Spleen (tissue), 11 donors: ENCODE data around the gene CHD6. TPM values are rescaled to one million over a fixed set of nuclear protein-coding genes. Genes with fewer than 3 reads are reported as not detected.

Experiments
- DNase-seq: peaks from one replicate; pipeline ENCODE4 v3.0.0-alpha.2; 2020
- H3K27ac ChIP-seq, 8 donors: fragments of 200-600 bp; sonication (generic) in 7 of 8; 1 replicate in 4 of 8; 2 replicates in 4 of 8; pipeline versions ENCODE4 v1.5.0 to v1.8.0; 2016 to 2021; ENCODE audit warnings: inconsistent platforms in 4 of 8, mild to moderate bottlenecking in 4 of 8, moderate library complexity in 1 of 8
- H3K27me3 ChIP-seq, 7 donors: fragments of 200-600 bp; sonication (generic) in 6 of 7; replicated peaks in 1 of 7; 1 replicate in 4 of 7; 2 replicates in 3 of 7; pipeline versions ENCODE4 v1.5.0 to v1.8.0; 2016 to 2021; ENCODE audit warnings: inconsistent platforms in 3 of 7, mild to moderate bottlenecking in 1 of 7
- H3K36me3 ChIP-seq, 6 donors: fragments of 200-600 bp; sonication (generic) in 5 of 6; 1 replicate in 4 of 6; 2 replicates in 2 of 6; pipeline versions ENCODE4 v1.5.0 to v1.8.0; 2016 to 2021; ENCODE audit warnings: inconsistent platforms in 2 of 6
- H3K4me1 ChIP-seq, 6 donors: fragments of 200-600 bp; sonication (generic) in 5 of 6; 1 replicate in 3 of 6; 2 replicates in 3 of 6; pipeline versions ENCODE4 v1.5.0 to v1.8.0; 2016 to 2021; ENCODE audit warnings: inconsistent platforms in 3 of 6
- H3K4me3 ChIP-seq, 8 donors: fragments of 200-600 bp; sonication (generic) in 7 of 8; 1 replicate in 4 of 8; 2 replicates in 4 of 8; pipeline versions ENCODE4 v1.5.0 to v1.8.0; 2016 to 2021; ENCODE audit warnings: inconsistent platforms in 4 of 8, mild to moderate bottlenecking in 4 of 8, moderate library complexity in 2 of 8
- H3K9me3 ChIP-seq, 8 donors: fragments of 200-600 bp; sonication (generic) in 7 of 8; 1 replicate in 4 of 8; 2 replicates in 4 of 8; pipeline versions ENCODE4 v1.5.0 to v1.8.0; 2016 to 2021; ENCODE audit warnings: inconsistent platforms in 4 of 8
- POLR2A ChIP-seq, 3 donors: fragments of 450-650 bp; IDR thresholded peaks; one replicate each; pipeline ENCODE4 v1.5.1; 2017; ENCODE audit warnings: antibody characterized with exemption in 3 of 3, mild to moderate bottlenecking in 1 of 3
- POLR2AphosphoS5 ChIP-seq, 3 donors: sonication (generic); formaldehyde crosslinking; IDR thresholded peaks; one replicate each; pipeline ENCODE4 v1.5.1; 2017; ENCODE audit warnings: antibody characterized with exemption in 3 of 3
- WGBS, 5 donors: extraction: QIAGEN DNeasy Blood & Tissue Kit in 3 of 5; methylation state at CpG; one replicate each; pipeline versions ENCODE4 v1.1.5 to v1.1.7; 2013 to 2018; 5-methylcytosine and 5-hydroxymethylcytosine counted together
- intact Hi-C: fragments of 100-400 bp; cut with DNase I; formaldehyde crosslinking; loops from one replicate; pipeline ENCODE4 v1.15.0; 2023; ENCODE audit warnings: low total_unique reads
- polyA plus RNA-seq, 3 donors: library from polyadenylated mRNA; stranded (reverse); fragments of 200-250 nt; gene quantifications; one replicate each; pipeline ENCODE4 v1.2.1, GENCODE V29; 2013
- total RNA-seq, 7 donors: library from RNA; depleted of rRNA in 3 of 7; stranded (reverse); fragments of >200 nt in 3 of 7; fragmentation: NEBNext Ultra II Directional in 4 of 7; extraction: Animal tissue kit (Norgen Biotek cat#: 25700) in 4 of 7; gene quantifications; one replicate each; pipeline versions ENCODE4 v1.1.0 to v1.2.1, GENCODE V29; 2016 to 2021
- TF ChIP-seq, protein P1 (sequence below), 11 experiments: fragments of 200-600 bp in 7 of 11; fragments of 450-650 bp in 4 of 11; sonication (generic) in 4 of 11; IDR thresholded peaks in 8 of 11; conservative IDR thresholded peaks in 3 of 11; 1 replicate in 7 of 11; 2 replicates in 4 of 11; pipeline versions ENCODE4 v1.4.0 to v1.8.0; 2016 to 2021; ENCODE audit warnings: antibody characterized with exemption in 11 of 11, inconsistent platforms in 4 of 11, mild to moderate bottlenecking in 1 of 11
- donor health status: healthy with polysubstance abuse.
- donor health status: DM: no; HTN: no; CAD: no; lungs with moderate emphysema.
- donor health status: DM: no; HTN: no; CAD: no.
- donor health status: Bipolar disorder and iron deficiency.
- donor health status: healthy.
- donor health status: DM: no; HTN: no; CAD: no.
- donor health status: DM: yes; HTN: yes; CAD: no.

CHD6 gene
- total and polyA plus RNA-seq, 10 donors: 4.2 to 68.3 (median 47.8) TPM

DNA sequence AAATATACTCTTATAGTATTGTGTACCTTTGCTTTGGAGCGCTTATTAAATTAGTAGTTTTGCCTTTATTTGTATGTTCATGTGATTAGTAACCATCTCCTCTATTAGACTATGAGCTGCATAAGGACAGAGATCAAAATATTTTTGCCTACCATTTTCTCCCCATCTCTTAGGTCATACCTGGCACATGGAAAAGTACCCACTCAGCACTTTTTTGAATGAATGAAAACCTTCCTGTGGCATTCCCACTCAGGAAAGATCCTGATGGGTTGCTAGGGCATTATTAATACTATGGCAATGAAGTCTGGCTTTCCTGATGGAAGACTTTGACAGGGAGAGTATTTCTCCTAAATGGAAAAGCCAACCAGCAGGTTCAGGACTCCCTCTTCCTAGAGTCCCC is 20.3 kb upstream of the CHD6 start:
- 88 to 100% (median 95%) methylated on average over 1 of the region's 1 CpG for WGBS, 5 donors
- Histone ChIP-seq H3K36me3 (no peaks in the 10 kb centered on the region), H3K9me3 (no peaks in the 10 kb centered on the region), H3K27me3 (peaks cover 0 to 20% (median 0%) of the 10 kb centered on the region in 7 donors), H3K27ac (no peak overlapping the region), H3K4me1 (no peaks in the 10 kb centered on the region), H3K4me3 (no peak overlapping the region)
- intact Hi-C loops: no loop called here
- DNase-seq: no peak
- TF ChIP-seq POLR2A (IDR thresholded peaks at IDR 0.05) (no peak), POLR2AphosphoS5 (IDR thresholded peaks at IDR 0.05) (no peak)
- TF ChIP-seq, protein P1, sequence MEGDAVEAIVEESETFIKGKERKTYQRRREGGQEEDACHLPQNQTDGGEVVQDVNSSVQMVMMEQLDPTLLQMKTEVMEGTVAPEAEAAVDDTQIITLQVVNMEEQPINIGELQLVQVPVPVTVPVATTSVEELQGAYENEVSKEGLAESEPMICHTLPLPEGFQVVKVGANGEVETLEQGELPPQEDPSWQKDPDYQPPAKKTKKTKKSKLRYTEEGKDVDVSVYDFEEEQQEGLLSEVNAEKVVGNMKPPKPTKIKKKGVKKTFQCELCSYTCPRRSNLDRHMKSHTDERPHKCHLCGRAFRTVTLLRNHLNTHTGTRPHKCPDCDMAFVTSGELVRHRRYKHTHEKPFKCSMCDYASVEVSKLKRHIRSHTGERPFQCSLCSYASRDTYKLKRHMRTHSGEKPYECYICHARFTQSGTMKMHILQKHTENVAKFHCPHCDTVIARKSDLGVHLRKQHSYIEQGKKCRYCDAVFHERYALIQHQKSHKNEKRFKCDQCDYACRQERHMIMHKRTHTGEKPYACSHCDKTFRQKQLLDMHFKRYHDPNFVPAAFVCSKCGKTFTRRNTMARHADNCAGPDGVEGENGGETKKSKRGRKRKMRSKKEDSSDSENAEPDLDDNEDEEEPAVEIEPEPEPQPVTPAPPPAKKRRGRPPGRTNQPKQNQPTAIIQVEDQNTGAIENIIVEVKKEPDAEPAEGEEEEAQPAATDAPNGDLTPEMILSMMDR (IDR thresholded peaks at IDR 0.05 in 8 of 11, conservative IDR thresholded peaks at IDR 0.05 in 3 of 11): no peak

DNA sequence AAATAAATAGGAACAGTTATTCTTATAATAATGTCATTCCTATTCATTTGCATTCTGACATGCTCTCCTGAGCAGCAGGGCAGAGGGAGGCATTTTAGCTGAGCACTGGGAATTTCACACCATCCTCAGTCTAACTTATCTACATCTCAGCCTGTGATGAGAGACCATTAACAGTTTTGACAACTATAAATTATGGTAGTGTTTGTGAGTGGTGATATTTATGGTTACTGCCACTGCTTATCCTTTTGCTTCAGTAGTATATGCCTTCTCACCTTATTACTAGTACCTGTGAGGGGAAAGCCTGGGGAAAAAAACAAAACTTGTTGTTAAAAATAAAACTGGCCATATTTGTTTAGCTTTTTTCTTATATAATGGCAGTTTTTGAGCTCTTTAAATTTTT is 17.0 kb upstream of the CHD6 start:
- intact Hi-C loops: no loop called here
- TF ChIP-seq POLR2AphosphoS5 (IDR thresholded peaks at IDR 0.05): no peak
- TF ChIP-seq, protein P1 (IDR thresholded peaks at IDR 0.05 in 8 of 11, conservative IDR thresholded peaks at IDR 0.05 in 3 of 11): no peak
- no peak for TF ChIP-seq POLR2A (IDR thresholded peaks at IDR 0.05)

DNA sequence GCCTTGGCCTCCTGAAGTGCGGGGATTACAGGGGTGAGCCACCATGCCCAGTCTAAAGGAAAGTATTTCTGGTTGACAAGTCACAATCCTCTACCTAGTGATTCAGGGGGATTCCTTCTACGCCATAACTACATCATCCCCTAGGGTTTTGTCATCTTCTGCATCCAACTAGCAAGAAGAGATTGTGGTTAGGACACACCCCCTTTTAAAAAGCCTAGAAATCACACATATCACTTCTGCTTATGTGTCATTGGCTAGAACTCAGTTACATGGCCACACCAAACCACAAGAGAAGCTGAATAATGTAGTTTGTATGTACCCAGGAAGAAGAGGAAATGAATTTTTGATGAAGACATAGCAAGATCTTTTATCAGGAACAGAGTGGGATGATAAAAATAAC is 14.7 kb upstream of the CHD6 start:
- Histone ChIP-seq H3K27ac (no peak overlapping the region), H3K9me3 (no peaks in the 10 kb centered on the region), H3K36me3 (no peaks in the 10 kb centered on the region), H3K27me3 (peaks cover 0 to 17% (median 0%) of the 10 kb centered on the region in 7 donors), H3K4me1 (no peaks in the 10 kb centered on the region), H3K4me3 (no peak overlapping the region)
- 61 to 84% (median 78%) methylated on average over 2 of the region's 2 CpGs for WGBS, 5 donors
- DNase-seq: no peak
- TF ChIP-seq, protein P1 (IDR thresholded peaks at IDR 0.05 in 8 of 11, conservative IDR thresholded peaks at IDR 0.05 in 3 of 11): no peak
- TF ChIP-seq POLR2AphosphoS5 (IDR thresholded peaks at IDR 0.05) (no peak), POLR2A (IDR thresholded peaks at IDR 0.05) (no peak)
- intact Hi-C loops: no loop called here

More for the DNA sequence above, 17.0 kb upstream of the CHD6 start:
- Histone ChIP-seq H3K4me1 (no peaks in the 10 kb centered on the region), H3K27ac (no peak overlapping the region), H3K27me3 (peaks cover 0 to 20% (median 0%) of the 10 kb centered on the region in 7 donors), H3K9me3 (no peaks in the 10 kb centered on the region), H3K4me3 (no peak overlapping the region), H3K36me3 (no peaks in the 10 kb centered on the region)
- DNase-seq: no peak

DNA sequence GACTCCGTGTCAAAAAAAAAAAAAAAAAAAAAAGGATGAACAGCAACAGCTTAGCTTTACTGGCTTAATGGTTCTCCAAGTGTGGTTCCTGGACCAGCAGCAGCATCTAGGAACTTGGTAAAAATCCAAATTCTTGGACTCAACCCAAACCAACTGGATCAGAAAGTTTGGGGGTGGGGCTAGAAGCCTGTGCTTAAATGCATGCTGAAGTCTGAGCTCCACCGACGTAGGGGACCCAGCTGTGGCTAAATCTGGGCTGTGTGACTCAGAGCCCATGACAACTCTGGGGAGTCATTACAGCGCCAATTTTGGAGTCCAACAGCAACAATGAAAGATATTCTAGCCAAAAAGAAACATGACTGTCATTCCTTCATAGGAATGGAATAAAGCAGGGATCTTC is 13.6 kb upstream of the CHD6 start:
- peaks cover 0 to 9% (median 0%) of the 10 kb centered on the region in 7 donors for H3K27me3 ChIP-seq
- H3K9me3 ChIP-seq: peaks cover 0 to 5% (median 0%) of the 10 kb centered on the region in 8 donors
- TF ChIP-seq, protein P1 (IDR thresholded peaks at IDR 0.05 in 8 of 11, conservative IDR thresholded peaks at IDR 0.05 in 3 of 11): no peak
- TF ChIP-seq POLR2A (IDR thresholded peaks at IDR 0.05) (no peak), POLR2AphosphoS5 (IDR thresholded peaks at IDR 0.05) (no peak)
- WGBS, 5 donors: 70 to 87% (median 77%) methylated on average over 4 of the region's 4 CpGs
- intact Hi-C loops: no loop called here
- H3K36me3 ChIP-seq: no peaks in the 10 kb centered on the region
- H3K27ac ChIP-seq: no peak overlapping the region
- no peak for DNase-seq
- no peak overlapping the region for H3K4me3 ChIP-seq
- H3K4me1 ChIP-seq: no peaks in the 10 kb centered on the region
